HAP-1 (cell line): ENCODE measurements around the gene MRPL23.

Experiments
- DNase-seq, 2 experiments: peaks; one replicate each; pipeline ENCODE4 v3.0.0-alpha.2; 2016 to 2020; ENCODE audit warnings: low spot score in 2 of 2
- H3K27me3 ChIP-seq: fragments of 250-450 bp; sonication (Bioruptor Pico); 2 replicates; pipeline ENCODE4 v1.5.1; 2020; ENCODE audit warnings: low read depth, mild to moderate bottlenecking, moderate library complexity
- H3K36me3 ChIP-seq: fragments of 250-450 bp; sonication (Bioruptor Pico); replicated peaks from 2 replicates; pipeline ENCODE4 v1.5.1; 2020; ENCODE audit warnings: mild to moderate bottlenecking
- H3K4me1 ChIP-seq: fragments of 250-450 bp; sonication (Bioruptor Pico); 2 replicates; pipeline ENCODE4 v1.5.1; 2020; ENCODE audit warnings: mild to moderate bottlenecking
- H3K4me3 ChIP-seq: fragments of 250-450 bp; sonication (Bioruptor Pico); 2 replicates; pipeline ENCODE4 v1.5.1; 2020; ENCODE audit warnings: mild to moderate bottlenecking, moderate library complexity
- H3K9me3 ChIP-seq: fragments of 250-450 bp; sonication (Bioruptor Pico); 2 replicates; pipeline ENCODE4 v1.5.1; 2020; ENCODE audit warnings: mild to moderate bottlenecking, moderate library complexity
- in situ Hi-C: fragments of 300-500 bp; cut with MboI; formaldehyde crosslinking; loops from 3 replicates; pipeline ENCODE4 v1.14.3; 2020; ENCODE audit warnings: low sequenced_read_pairs, inconsistent platforms, mixed read lengths

Gene MRPL23

DNA sequence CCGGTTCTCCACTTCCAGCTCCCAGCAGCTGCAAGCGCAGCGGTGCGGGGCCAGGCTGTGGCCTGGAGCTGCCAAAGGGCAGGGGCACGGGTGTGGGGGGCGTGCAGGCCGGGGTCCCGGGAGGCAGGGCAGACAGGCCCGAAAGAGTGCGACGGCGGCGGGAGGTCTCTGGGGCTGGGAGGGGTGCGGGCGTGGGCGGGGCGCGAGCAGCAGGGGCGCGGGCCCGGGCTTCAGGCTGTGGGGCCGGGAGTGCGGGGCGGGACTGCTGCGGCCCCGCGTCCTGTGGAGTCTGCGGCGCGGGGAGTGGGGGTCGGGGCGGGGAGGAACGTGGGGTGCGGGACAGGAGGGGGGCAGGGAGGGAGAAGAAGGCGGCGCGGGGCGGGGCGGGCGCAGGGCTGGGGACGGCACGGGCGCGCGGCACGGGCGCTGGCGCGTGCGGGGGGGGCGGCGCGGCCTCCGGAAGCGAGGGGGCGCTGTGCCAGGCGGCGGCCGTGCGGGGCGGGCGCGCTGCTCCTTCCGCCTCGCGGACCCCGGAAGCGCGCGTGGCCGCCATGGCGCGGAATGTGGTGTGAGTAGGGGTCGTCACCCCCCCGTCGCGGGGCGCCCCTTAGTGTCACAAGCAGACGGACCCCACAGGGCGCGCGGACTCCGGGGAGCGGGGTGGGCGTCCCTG, at the start of gene MRPL23:
Gene MRPL23 (plus strand): TSS at position 521 of the 673 bp plus-strand sequence. CDS start 31 bp downstream, at position 552.
- H3K9me3 ChIP-seq = no peaks in the 10 kb centered on the region
- peaks cover 3% of the 10 kb centered on the region; the same call in 1 of the 2 replicates for H3K4me1 ChIP-seq
- no peak within 1 kb of the TSS for H3K4me3 ChIP-seq
- no peak for DNase-seq
- H3K36me3 ChIP-seq = no peaks in the 10 kb centered on the region
- in situ Hi-C loops = no loop called here
- H3K27me3 ChIP-seq = no peaks in the 10 kb centered on the region

DNA sequence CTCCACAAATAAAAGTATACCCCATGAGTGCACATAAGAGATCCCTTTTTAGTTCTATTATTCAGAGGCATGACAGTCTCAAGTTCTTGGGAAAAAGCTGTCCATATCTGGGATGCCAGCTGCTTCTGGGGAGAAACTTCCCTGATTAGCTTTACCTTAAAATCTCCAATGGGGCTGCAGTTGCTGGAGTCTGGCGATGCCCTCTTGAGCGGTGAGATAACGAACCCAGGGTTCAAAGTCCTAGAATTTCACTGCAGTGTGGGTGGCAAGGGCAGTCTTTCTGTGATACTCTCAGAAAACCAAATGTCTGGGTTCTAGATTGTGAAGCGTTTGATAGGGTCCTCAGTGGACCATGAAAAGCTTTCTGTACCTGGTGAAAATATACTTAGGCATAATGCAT, 48.0 kb upstream of the MRPL23 start:
- Histone ChIP-seq H3K9me3 (no peaks in the 10 kb centered on the region), H3K27me3 (peaks cover 7% of the 10 kb centered on the region), H3K4me3 (no peak overlapping the region), H3K4me1 (no peaks in the 10 kb centered on the region), H3K36me3 (no peaks in the 10 kb centered on the region)
- in situ Hi-C loops = no loop called here
- no peak for DNase-seq

DNA sequence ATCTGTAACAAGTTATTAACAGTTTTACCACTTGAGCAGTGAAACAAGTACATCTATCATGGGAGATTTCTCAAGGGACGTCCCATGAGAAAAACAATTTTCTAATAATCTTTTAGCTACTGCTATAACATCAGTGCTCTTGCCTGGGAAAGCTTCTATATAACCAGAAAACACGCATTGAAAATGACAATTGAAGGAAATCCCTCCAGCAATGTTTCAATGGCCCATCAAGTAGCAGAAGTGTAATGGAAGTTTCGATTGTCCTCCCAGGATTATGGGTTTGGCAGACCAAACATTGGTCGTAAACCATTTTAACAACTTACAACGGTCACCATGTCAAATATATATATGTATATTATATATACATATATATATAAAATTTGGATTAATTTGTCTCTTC, 47.4 kb upstream of the MRPL23 start:
- Histone ChIP-seq H3K36me3 (no peaks in the 10 kb centered on the region), H3K4me1 (no peaks in the 10 kb centered on the region), H3K9me3 (no peaks in the 10 kb centered on the region), H3K27me3 (peaks cover 7% of the 10 kb centered on the region), H3K4me3 (no peak overlapping the region)
- no peak for DNase-seq
- in situ Hi-C loops = loop anchor here (5.0 kb wide), 1 partner anchor 38 kb away; no protein-coding TSS in a partner anchor

DNA sequence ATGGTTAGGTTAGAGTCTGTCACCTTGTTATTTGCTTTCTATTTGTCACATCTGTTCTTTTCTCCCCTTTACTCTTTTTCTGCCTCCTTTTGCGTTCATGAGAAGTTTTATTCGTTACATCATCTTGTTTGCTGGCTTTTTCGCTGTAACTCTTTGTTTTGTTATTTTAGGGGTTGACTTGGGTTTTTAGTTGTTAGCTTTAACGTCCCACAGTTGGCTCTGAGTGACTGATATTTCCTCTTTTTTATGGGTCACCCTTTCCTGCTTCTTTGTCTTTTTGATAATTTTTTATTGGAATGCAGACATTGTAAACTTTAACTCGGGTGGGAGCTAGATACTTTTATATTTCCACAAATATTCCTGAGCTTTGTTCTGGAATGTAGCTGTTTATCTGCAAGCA, 41.0 kb upstream of the MRPL23 start:
- Histone ChIP-seq H3K4me1 (no peaks in the 10 kb centered on the region; the same call in 1 of the 2 replicates), H3K9me3 (no peaks in the 10 kb centered on the region), H3K36me3 (no peaks in the 10 kb centered on the region), H3K27me3 (peaks cover 3% of the 10 kb centered on the region; the same call in 1 of the 2 replicates), H3K4me3 (no peak overlapping the region)
- in situ Hi-C loops = no loop called here
- no peak for DNase-seq

DNA sequence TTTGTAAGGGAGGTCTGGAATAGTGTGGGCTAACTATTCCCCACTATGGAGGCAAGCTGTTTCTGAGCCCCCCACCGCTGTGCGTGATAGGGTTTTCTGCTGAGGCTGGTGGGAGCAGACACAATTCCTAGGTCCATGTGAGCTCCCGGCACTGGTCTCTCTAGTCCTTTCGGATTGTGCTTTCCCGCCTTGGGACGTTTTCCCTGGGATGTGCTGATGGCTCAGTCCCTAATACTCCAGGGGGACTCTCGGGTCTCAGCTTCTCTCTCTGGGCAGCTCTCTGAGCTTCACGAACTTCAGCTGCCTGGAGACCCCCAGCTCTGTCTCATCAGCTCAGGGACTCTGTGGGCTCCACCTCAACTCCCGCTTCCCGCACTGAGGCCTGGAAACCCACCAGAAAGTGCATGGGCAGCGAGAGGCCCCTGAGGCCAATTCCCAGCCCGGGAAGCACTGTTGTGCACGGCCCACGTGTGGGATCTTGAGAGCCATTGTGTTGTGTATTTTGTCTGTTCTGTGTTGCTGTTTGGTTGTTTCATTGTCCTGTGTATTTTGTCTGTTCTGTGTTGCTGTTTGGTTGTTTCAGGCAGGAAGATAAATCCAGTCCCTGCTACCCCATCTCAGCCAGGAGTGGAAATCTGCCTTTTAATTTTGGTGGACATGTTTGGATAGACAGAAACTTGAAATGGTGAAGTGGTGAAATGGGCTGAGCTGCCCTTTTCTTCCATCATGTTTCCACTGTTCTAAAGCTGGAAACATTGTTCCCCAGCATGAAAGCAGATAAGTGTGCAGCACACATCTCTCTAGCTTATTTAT, 40.3 kb upstream of the MRPL23 start:
- Histone ChIP-seq H3K4me1 (no peaks in the 10 kb centered on the region; the same call in 1 of the 2 replicates), H3K27me3 (peaks cover 3% of the 10 kb centered on the region; the same call in 1 of the 2 replicates), H3K9me3 (no peaks in the 10 kb centered on the region), H3K36me3 (no peaks in the 10 kb centered on the region), H3K4me3 (no peak overlapping the region)
- no peak for DNase-seq
- in situ Hi-C loops = no loop called here

DNA sequence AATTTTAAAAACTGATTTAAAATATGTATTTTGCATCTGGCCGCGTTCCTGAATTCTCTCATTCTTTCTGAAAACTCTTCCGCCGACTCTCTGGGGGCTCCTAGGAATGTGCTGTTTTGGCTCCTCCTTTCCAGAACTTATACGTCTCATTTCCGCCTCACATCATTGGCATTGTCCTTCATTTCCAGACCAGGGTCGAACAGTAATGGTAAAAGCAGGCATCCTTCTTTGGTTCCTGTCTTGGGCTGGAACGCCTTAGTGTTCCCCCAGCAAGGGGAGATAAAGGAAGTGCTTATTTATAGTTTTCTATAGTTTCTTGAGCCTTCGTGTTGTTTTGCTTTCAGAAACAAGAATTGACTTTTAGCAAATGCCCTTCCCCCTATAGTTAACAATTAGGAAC, 38.5 kb upstream of the MRPL23 start:
- Histone ChIP-seq H3K27me3 (peaks cover 3% of the 10 kb centered on the region; the same call in 1 of the 2 replicates), H3K9me3 (no peaks in the 10 kb centered on the region), H3K36me3 (no peaks in the 10 kb centered on the region), H3K4me3 (no peak overlapping the region), H3K4me1 (no peaks in the 10 kb centered on the region; the same call in 1 of the 2 replicates)
- DNase-seq = no peak
- in situ Hi-C loops = no loop called here

DNA sequence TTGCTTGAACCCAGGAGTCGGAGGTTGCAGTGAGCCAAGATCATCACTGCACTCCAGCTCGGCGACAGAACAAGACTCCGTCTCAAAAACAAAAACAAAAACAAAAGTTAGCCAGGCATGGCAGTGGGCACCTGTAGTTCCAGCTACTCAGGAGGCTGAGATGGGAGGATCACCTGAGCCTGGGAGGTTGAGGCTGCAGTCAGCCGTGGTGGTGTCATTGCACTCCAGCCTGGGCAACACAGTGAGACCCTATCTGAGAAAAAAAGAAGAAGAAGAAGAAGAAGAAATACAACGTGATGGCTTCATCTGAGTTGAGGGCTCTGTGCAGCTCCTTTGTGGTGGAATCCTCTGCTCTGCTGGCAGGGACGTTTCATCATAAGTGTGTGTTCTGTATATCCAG, 37.6 kb upstream of the MRPL23 start:
- DNase-seq = no peak
- H3K4me1 ChIP-seq = no peaks in the 10 kb centered on the region; the same call in 1 of the 2 replicates
- H3K9me3 ChIP-seq = no peaks in the 10 kb centered on the region
- H3K27me3 ChIP-seq = peaks cover 3% of the 10 kb centered on the region; the same call in 1 of the 2 replicates
- H3K4me3 ChIP-seq = no peak overlapping the region
- in situ Hi-C loops = no loop called here
- no peaks in the 10 kb centered on the region for H3K36me3 ChIP-seq

DNA sequence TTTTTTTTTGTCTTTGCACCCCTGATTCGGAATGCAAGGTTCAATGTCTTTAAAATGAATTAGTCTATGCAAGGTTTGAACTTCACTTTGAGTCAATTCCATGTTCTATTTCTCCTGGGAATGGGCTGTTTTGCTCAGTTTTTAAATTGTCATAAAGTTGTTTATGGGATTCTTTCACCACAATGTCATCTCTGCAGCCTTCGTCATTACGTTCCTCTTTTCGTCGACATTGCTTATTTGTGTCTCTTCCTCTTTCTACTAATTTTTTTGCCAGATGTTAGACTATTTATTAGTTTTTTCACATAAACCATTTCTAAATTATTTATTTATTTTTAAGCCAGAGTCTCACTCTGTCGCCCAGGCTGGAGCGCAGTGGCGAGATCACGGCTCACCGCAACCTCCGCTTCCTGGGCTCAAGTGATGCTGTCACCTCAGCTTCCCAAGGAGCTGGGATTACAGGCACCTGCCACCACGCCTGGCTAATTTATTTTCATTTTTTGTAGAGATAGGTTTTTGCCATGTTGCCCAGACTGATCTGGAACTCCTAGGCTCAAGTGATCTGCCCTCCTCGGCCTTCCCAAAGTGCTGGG, 34.7 kb upstream of the MRPL23 start:
- no peaks in the 10 kb centered on the region for H3K27me3 ChIP-seq
- no peaks in the 10 kb centered on the region for H3K36me3 ChIP-seq
- DNase-seq = no peak
- H3K4me1 ChIP-seq = no peaks in the 10 kb centered on the region; the same call in 1 of the 2 replicates
- in situ Hi-C loops = no loop called here
- H3K9me3 ChIP-seq = no peaks in the 10 kb centered on the region
- no peak overlapping the region for H3K4me3 ChIP-seq

DNA sequence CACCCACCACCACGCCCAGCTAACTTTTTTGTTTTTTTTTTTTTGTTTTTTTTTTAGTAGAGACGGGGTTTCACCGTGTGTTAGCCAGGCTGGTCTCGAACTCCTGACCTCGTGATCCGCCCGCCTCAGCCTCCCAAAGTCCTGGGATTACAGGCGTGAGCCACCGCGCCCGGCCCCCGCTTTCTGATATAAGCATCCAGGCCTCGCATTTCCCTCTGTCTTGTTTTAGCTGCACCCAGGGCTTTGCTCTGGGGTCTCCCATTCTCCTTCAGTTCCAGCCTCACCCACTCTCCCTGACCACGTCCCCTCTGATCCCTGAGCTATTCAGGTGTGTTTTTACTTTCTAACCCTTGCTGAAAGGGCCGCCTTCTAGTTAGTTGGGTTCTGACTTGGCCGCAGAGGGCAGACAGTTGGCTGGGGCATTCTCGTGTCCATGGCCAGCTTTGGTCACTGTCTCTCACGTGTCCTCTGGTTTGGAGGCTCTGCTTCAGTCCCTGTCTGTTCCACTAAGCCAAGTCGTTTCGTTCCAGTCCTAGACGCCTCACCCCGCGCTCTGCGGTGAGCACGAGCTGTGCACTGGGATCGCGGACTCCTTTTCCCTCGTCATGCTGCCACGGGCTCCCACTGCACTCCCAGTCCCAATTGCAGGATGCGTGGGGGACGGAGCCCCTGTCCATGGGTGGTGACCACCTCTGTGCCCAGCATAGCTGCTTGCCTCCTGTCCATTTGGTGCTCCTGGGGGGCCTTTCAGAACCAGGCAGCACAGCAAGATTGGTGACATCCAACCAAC, 33.7 kb upstream of the MRPL23 start:
- Histone ChIP-seq H3K4me3 (no peak overlapping the region), H3K27me3 (no peaks in the 10 kb centered on the region), H3K4me1 (no peaks in the 10 kb centered on the region; the same call in 1 of the 2 replicates), H3K9me3 (no peaks in the 10 kb centered on the region), H3K36me3 (no peaks in the 10 kb centered on the region)
- in situ Hi-C loops = no loop called here
- DNase-seq = no peak

DNA sequence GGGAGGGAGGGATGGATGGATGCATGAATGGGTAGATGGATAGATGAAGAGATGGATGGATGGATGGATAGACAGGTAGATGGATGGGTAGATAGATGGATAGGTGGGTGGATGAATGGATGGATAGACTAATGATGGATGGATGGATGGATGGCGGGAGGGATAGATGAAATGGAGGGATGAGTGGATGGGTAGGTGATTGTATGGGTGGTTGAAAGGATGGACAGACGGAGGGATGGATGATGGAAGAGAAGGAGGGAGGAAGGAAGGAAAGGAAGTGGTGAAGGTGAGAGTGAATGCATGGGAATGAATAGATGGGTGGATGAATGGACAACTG, 31.4 kb upstream of the MRPL23 start:
- H3K4me3 ChIP-seq = no peak overlapping the region
- in situ Hi-C loops = loop anchor here (5.0 kb wide), 1 partner anchor 33 kb away; no protein-coding TSS in a partner anchor
- no peak for DNase-seq

DNA sequence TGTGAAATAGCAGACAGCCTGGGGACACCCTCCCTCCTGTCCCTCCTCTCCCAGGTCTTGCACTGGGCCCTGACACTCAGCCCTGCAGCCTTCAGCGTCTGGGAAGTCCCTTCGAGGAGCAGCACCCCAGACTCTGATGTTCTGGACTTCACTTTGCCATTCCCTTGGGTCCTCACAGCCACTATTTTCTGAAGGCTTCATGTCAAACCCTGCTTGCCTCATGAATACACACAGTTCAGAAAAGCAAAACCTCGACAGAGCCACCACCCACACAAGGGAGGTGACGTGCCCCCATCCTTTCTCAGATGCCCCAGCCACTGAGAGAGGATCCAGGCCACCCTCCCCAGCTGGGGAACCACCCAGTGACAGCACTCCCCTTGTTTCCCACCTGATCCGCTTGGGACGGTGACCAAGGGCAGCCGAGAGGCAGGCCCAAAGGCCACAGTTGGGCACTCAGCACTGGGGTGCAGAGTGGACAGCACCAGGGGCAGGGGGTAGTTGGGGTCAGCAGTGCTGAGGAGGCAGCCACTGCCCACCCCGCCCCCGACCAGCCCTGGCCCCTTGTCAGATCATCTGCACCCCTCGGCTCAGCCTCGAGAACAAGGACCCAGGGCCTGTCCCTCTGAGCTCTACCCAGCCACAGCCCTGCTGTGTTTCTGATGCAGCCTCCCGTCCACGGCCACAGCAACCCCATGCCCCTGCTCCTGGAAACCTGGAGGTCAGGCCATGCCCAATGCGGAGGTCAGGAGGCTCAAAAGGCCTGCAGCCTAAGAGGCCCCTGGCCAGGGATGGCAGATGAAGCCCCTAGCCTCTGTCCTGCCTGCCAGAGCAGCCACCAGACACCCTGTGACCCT, 30.8 kb upstream of the MRPL23 start:
- H3K4me1 ChIP-seq = no peaks in the 10 kb centered on the region

More for the DNA sequence above, 31.4 kb upstream of the MRPL23 start:
- Histone ChIP-seq H3K4me1 (no peaks in the 10 kb centered on the region), H3K27me3 (no peaks in the 10 kb centered on the region), H3K9me3 (no peaks in the 10 kb centered on the region), H3K36me3 (no peaks in the 10 kb centered on the region)

DNA sequence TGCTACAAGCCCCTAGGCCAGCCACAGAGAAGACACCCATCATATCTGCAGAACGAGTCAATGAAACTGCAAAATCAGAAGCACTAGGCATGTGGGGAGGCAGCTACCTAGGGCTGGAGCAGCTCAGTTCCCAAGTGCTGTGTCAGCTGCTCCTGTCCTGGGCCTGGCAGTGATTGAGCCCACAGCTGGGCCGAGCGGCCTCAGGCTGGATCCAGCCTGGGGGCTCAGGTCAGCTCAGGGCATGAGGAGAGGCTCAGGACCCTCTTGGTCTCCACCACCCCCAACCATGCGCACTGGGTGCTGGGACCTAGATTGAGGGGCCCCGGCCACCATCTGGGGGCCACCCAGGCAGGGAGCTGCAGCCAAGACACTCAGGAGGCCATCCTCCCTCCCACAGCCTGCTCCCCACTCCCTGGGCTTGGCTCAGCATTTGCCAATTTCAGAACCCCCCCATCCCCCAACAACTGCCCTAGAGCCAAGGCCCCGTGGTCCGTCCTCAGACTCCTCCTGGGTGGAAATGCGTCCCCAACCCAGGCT, 30.1 kb upstream of the MRPL23 start:
- no peak for DNase-seq
- H3K36me3 ChIP-seq = no peaks in the 10 kb centered on the region
- in situ Hi-C loops = loop anchor here (5.0 kb wide), 1 partner anchor 35 kb away; no protein-coding TSS in a partner anchor
- no peaks in the 10 kb centered on the region for H3K9me3 ChIP-seq
- no peaks in the 10 kb centered on the region for H3K4me1 ChIP-seq
- H3K4me3 ChIP-seq = no peak overlapping the region
- no peaks in the 10 kb centered on the region for H3K27me3 ChIP-seq

More for the DNA sequence above, 30.8 kb upstream of the MRPL23 start:
- DNase-seq = no peak
- in situ Hi-C loops = loop anchor here (5.0 kb wide), 1 partner anchor 34 kb away; no protein-coding TSS in a partner anchor
- Histone ChIP-seq H3K4me3 (no peak overlapping the region), H3K27me3 (no peaks in the 10 kb centered on the region), H3K36me3 (no peaks in the 10 kb centered on the region), H3K9me3 (no peaks in the 10 kb centered on the region)
